Measurements from ENCODE around the gene DPH1.

DPH1 gene

DNA sequence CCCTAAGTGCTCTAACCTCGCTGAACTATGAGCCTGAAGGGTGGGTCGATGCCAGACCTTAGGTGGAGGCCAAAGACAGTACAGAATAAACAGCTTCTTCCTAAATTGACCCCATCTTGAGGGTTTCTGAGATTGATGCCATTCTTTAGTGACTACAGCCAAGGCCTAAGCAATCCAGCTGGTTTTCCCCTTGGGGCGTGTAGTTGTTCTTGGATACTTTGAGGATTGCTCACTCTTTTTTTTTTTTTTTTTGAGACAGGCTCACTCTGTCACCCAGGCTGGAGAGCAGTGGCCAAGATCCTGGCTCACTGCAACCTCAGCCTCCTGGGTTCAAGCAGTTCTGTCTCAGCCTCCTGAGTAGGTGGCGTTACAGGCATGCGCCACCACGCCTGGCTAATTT lies 13.8 kb downstream of the DPH1 start:
- no peaks in the 10 kb centered on the region for H3K9me3 ChIP-seq (ENCODE audit: insufficient read depth, low read depth, low read length)
- H2AFZ ChIP-seq (ENCODE audit: low read length), result no peak overlapping the region
- peaks cover 18% of the 10 kb centered on the region for H3K79me2 ChIP-seq (ENCODE audit: insufficient read depth, low read length)
- no peaks in the 10 kb centered on the region for H3K27me3 ChIP-seq (ENCODE audit: insufficient read depth, low read length, poor library complexity, severe bottlenecking)
- H3K4me1 ChIP-seq (ENCODE audit: insufficient read depth, low read length, poor library complexity, severe bottlenecking), result peaks cover 14% of the 10 kb centered on the region
- H3K9me2 ChIP-seq (replicated peaks; ENCODE audit: low read depth, low read length), result no peaks in the 10 kb centered on the region
- no peaks in the 10 kb centered on the region for H3F3A ChIP-seq (ENCODE audit: low read depth)
- no peak overlapping the region for H3K4me2 ChIP-seq (ENCODE audit: low read depth, low read length, poor library complexity, severe bottlenecking)
- H3K4me3 ChIP-seq (ENCODE audit: low read length, poor library complexity, severe bottlenecking), result no peak overlapping the region
- no peak overlapping the region for H3K9ac ChIP-seq (ENCODE audit: low read depth, low read length, poor library complexity, severe bottlenecking)
- H3K36me3 ChIP-seq (ENCODE audit: insufficient read depth, low read length), result no peaks in the 10 kb centered on the region
- H4K20me1 ChIP-seq (ENCODE audit: insufficient read depth, low read length, poor library complexity, severe bottlenecking), result no peaks in the 10 kb centered on the region
- no peak for TF ChIP-seq CTCF (conservative IDR thresholded peaks at IDR 0.05; ENCODE audit: low read length)
- TF ChIP-seq EZH2phosphoT487 (IDR thresholded peaks at IDR 0.05; ENCODE audit: borderline replicate concordance), result no peak

GRCh38 chr17:2044263-2044894 lies 14.4 kb downstream of the DPH1 start:
- peaks cover 18% of the 10 kb centered on the region for H3K4me1 ChIP-seq (ENCODE audit: insufficient read depth, low read length, poor library complexity, severe bottlenecking)
- H3K9me2 ChIP-seq (replicated peaks; ENCODE audit: low read depth, low read length), result no peaks in the 10 kb centered on the region
- TF ChIP-seq EZH2phosphoT487 (IDR thresholded peaks at IDR 0.05; ENCODE audit: borderline replicate concordance) (no peak), CTCF (conservative IDR thresholded peaks at IDR 0.05; ENCODE audit: low read length) (no peak)
- H4K20me1 ChIP-seq (ENCODE audit: insufficient read depth, low read length, poor library complexity, severe bottlenecking), result no peaks in the 10 kb centered on the region
- no peaks in the 10 kb centered on the region for H3K27me3 ChIP-seq (ENCODE audit: insufficient read depth, low read length, poor library complexity, severe bottlenecking)
- H3F3A ChIP-seq (ENCODE audit: low read depth), result no peaks in the 10 kb centered on the region
- H2AFZ ChIP-seq (ENCODE audit: low read length), result no peak overlapping the region
- H3K4me3 ChIP-seq (ENCODE audit: low read length, poor library complexity, severe bottlenecking), result no peak overlapping the region
- no peak overlapping the region for H3K4me2 ChIP-seq (ENCODE audit: low read depth, low read length, poor library complexity, severe bottlenecking)
- H3K9me3 ChIP-seq (ENCODE audit: insufficient read depth, low read depth, low read length), result no peaks in the 10 kb centered on the region
- no peak overlapping the region for H3K9ac ChIP-seq (ENCODE audit: low read depth, low read length, poor library complexity, severe bottlenecking)
- H3K79me2 ChIP-seq (ENCODE audit: insufficient read depth, low read length), result peaks cover 18% of the 10 kb centered on the region
- H3K36me3 ChIP-seq (ENCODE audit: insufficient read depth, low read length), result no peaks in the 10 kb centered on the region

GRCh38 chr17:2047590-2047989 lies 17.6 kb downstream of the DPH1 start:
- no peaks in the 10 kb centered on the region for H3F3A ChIP-seq (ENCODE audit: low read depth)
- peaks cover 14% of the 10 kb centered on the region for H3K79me2 ChIP-seq (ENCODE audit: insufficient read depth, low read length)
- H3K36me3 ChIP-seq (ENCODE audit: insufficient read depth, low read length), result no peaks in the 10 kb centered on the region
- no peak overlapping the region for H2AFZ ChIP-seq (ENCODE audit: low read length)
- no peak overlapping the region for H3K4me2 ChIP-seq (ENCODE audit: low read depth, low read length, poor library complexity, severe bottlenecking)
- peaks cover 13% of the 10 kb centered on the region for H3K4me1 ChIP-seq (ENCODE audit: insufficient read depth, low read length, poor library complexity, severe bottlenecking)
- no peak overlapping the region for H3K9ac ChIP-seq (ENCODE audit: low read depth, low read length, poor library complexity, severe bottlenecking)
- no peak overlapping the region for H3K4me3 ChIP-seq (ENCODE audit: low read length, poor library complexity, severe bottlenecking)
- TF ChIP-seq EZH2phosphoT487 (IDR thresholded peaks at IDR 0.05; ENCODE audit: borderline replicate concordance) (no peak), CTCF (conservative IDR thresholded peaks at IDR 0.05; ENCODE audit: low read length) (no peak)
- H3K9me2 ChIP-seq (replicated peaks; ENCODE audit: low read depth, low read length), result no peaks in the 10 kb centered on the region
- H3K27me3 ChIP-seq (ENCODE audit: insufficient read depth, low read length, poor library complexity, severe bottlenecking), result no peaks in the 10 kb centered on the region
- H3K9me3 ChIP-seq (ENCODE audit: insufficient read depth, low read depth, low read length), result no peaks in the 10 kb centered on the region
- H4K20me1 ChIP-seq (ENCODE audit: insufficient read depth, low read length, poor library complexity, severe bottlenecking), result no peaks in the 10 kb centered on the region
